ENCODE data around the gene SLC6A18. TPM values are rescaled to one million over a fixed set of nuclear protein-coding genes. Genes with fewer than 3 reads are reported as not detected.
A peak's percentile ranks its signal among the peaks of the same experiment; 100 is the strongest.

SLC6A18 gene
- total and polyA plus RNA-seq, 9 of the 15 experiments (the other 6 are each of a cell fraction or from before 2014, with no cell fraction given) = not detected

DNA sequence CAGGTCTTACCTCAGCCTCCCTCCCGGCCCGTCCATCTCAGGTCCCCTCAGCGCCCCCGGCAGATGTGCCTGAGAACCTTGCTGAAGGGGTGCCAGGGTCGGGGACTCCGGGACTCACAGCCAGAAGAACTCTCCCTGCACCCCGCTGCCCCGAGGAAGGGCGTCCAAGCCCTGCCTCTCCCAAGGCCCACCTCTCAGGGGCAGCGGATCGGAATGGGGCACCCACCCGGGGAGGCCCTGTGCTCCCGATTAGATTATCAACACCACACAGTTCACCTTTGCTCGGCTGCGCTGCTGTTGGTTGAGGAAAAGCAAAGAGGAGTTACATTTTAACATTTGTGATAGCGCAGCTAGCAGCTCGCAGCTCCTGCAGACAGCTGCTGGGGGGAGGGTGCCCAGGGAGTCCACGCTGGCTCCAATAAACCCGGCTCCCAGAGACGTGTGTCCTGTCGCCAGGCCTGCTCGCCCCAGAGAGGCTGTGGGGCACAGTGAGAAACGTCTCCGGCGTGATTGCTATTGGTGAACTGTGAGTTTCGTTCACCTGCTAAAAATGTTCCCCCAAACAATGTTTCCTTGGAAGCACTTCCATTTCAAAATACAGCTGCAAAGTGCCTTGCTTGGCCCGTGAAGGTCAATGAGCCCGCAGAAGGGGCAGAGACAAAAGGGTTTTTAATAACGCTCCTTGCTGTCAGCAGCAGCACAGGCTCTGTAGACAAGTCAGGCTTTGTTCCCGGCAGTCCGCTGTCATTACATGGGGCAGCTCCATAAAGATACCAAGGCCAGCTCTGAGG lies 42.4 kb upstream of the SLC6A18 start (continued):
- TF ChIP-seq, protein P1, sequence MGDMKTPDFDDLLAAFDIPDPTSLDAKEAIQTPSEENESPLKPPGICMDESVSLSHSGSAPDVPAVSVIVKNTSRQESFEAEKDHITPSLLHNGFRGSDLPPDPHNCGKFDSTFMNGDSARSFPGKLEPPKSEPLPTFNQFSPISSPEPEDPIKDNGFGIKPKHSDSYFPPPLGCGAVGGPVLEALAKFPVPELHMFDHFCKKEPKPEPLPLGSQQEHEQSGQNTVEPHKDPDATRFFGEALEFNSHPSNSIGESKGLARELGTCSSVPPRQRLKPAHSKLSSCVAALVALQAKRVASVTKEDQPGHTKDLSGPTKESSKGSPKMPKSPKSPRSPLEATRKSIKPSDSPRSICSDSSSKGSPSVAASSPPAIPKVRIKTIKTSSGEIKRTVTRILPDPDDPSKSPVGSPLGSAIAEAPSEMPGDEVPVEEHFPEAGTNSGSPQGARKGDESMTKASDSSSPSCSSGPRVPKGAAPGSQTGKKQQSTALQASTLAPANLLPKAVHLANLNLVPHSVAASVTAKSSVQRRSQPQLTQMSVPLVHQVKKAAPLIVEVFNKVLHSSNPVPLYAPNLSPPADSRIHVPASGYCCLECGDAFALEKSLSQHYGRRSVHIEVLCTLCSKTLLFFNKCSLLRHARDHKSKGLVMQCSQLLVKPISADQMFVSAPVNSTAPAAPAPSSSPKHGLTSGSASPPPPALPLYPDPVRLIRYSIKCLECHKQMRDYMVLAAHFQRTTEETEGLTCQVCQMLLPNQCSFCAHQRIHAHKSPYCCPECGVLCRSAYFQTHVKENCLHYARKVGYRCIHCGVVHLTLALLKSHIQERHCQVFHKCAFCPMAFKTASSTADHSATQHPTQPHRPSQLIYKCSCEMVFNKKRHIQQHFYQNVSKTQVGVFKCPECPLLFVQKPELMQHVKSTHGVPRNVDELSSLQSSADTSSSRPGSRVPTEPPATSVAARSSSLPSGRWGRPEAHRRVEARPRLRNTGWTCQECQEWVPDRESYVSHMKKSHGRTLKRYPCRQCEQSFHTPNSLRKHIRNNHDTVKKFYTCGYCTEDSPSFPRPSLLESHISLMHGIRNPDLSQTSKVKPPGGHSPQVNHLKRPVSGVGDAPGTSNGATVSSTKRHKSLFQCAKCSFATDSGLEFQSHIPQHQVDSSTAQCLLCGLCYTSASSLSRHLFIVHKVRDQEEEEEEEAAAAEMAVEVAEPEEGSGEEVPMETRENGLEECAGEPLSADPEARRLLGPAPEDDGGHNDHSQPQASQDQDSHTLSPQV (IDR thresholded peaks at IDR 0.05) = no peak
- TF ChIP-seq ZNF717 (CRISPR knock-in tag; IDR thresholded peaks at IDR 0.05) = no peak
- no peak for TF ChIP-seq HNRNPUL1 (IDR thresholded peaks at IDR 0.05; ENCODE audit: low read length)
- TF ChIP-seq TCF3 (CRISPR knock-in tag; IDR thresholded peaks at IDR 0.05) = peak; percentile 74
- TF ChIP-seq ZNF165 (CRISPR knock-in tag; IDR thresholded peaks at IDR 0.05; ENCODE audit: borderline replicate concordance) = 0 out of 2 replicates have a peak, but pooled peaks have one; percentile 13
- TF ChIP-seq, protein P2, sequence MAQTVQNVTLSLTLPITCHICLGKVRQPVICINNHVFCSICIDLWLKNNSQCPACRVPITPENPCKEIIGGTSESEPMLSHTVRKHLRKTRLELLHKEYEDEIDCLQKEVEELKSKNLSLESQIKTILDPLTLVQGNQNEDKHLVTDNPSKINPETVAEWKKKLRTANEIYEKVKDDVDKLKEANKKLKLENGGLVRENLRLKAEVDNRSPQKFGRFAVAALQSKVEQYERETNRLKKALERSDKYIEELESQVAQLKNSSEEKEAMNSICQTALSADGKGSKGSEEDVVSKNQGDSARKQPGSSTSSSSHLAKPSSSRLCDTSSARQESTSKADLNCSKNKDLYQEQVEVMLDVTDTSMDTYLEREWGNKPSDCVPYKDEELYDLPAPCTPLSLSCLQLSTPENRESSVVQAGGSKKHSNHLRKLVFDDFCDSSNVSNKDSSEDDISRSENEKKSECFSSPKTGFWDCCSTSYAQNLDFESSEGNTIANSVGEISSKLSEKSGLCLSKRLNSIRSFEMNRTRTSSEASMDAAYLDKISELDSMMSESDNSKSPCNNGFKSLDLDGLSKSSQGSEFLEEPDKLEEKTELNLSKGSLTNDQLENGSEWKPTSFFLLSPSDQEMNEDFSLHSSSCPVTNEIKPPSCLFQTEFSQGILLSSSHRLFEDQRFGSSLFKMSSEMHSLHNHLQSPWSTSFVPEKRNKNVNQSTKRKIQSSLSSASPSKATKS (CRISPR knock-in tag; IDR thresholded peaks at IDR 0.05) = no peak
- no peak for TF ChIP-seq ETV5 (CRISPR knock-in tag; IDR thresholded peaks at IDR 0.05; ENCODE audit: low read depth)
- TF ChIP-seq HNRNPLL (IDR thresholded peaks at IDR 0.05; ENCODE audit: low read depth, low read length, poor library complexity, severe bottlenecking) = peak; percentile 19
- no peak for TF ChIP-seq PPARD (CRISPR knock-in tag; IDR thresholded peaks at IDR 0.05)
- TF ChIP-seq, protein P3, sequence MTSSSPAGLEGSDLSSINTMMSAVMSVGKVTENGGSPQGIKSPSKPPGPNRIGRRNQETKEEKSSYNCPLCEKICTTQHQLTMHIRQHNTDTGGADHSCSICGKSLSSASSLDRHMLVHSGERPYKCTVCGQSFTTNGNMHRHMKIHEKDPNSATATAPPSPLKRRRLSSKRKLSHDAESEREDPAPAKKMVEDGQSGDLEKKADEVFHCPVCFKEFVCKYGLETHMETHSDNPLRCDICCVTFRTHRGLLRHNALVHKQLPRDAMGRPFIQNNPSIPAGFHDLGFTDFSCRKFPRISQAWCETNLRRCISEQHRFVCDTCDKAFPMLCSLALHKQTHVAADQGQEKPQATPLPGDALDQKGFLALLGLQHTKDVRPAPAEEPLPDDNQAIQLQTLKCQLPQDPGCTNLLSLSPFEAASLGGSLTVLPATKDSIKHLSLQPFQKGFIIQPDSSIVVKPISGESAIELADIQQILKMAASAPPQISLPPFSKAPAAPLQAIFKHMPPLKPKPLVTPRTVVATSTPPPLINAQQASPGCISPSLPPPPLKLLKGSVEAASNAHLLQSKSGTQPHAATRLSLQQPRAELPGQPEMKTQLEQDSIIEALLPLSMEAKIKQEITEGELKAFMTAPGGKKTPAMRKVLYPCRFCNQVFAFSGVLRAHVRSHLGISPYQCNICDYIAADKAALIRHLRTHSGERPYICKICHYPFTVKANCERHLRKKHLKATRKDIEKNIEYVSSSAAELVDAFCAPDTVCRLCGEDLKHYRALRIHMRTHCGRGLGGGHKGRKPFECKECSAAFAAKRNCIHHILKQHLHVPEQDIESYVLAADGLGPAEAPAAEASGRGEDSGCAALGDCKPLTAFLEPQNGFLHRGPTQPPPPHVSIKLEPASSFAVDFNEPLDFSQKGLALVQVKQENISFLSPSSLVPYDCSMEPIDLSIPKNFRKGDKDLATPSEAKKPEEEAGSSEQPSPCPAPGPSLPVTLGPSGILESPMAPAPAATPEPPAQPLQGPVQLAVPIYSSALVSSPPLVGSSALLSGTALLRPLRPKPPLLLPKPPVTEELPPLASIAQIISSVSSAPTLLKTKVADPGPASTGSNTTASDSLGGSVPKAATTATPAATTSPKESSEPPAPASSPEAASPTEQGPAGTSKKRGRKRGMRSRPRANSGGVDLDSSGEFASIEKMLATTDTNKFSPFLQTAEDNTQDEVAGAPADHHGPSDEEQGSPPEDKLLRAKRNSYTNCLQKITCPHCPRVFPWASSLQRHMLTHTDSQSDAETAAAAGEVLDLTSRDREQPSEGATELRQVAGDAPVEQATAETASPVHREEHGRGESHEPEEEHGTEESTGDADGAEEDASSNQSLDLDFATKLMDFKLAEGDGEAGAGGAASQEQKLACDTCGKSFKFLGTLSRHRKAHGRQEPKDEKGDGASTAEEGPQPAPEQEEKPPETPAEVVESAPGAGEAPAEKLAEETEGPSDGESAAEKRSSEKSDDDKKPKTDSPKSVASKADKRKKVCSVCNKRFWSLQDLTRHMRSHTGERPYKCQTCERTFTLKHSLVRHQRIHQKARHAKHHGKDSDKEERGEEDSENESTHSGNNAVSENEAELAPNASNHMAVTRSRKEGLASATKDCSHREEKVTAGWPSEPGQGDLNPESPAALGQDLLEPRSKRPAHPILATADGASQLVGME (CRISPR knock-in tag; IDR thresholded peaks at IDR 0.05) = no peak

Data from K562 (cell line).